Neuronal stem cell (in vitro differentiated cells): Measurements from ENCODE around the gene FCMR.

Experiments
- DNase-seq: peaks from one replicate; pipeline ENCODE4 v3.0.0-alpha.2; 2013; ENCODE audit warnings: low spot score
- H2AFZ ChIP-seq: one replicate; pipeline ENCODE4 v1.6.1; 2013; ENCODE audit warnings: mild to moderate bottlenecking, low read length, inconsistent platforms
- H2AK5ac ChIP-seq: 2 replicates; pipeline ENCODE4 v1.6.1; 2013; ENCODE audit warnings: low read depth, mild to moderate bottlenecking, inconsistent platforms, low read length, moderate library complexity, mixed read lengths
- H2BK120ac ChIP-seq: 2 replicates; pipeline ENCODE4 v1.6.1; 2013; ENCODE audit warnings: low read depth, mild to moderate bottlenecking, inconsistent platforms, low read length, moderate library complexity, mixed read lengths
- H2BK12ac ChIP-seq: one replicate; pipeline ENCODE4 v1.6.1; 2013; ENCODE audit warnings: low read length, inconsistent platforms
- H2BK15ac ChIP-seq: 2 replicates; pipeline ENCODE4 v1.6.1; 2013; ENCODE audit warnings: mild to moderate bottlenecking, low read length, inconsistent platforms, mixed read lengths
- H2BK5ac ChIP-seq: one replicate; pipeline ENCODE4 v1.6.1; 2013; ENCODE audit warnings: inconsistent platforms, mild to moderate bottlenecking, low read length, moderate library complexity
- H3K14ac ChIP-seq: one replicate; pipeline ENCODE4 v1.6.1; 2013; ENCODE audit warnings: low read length, inconsistent platforms
- H3K18ac ChIP-seq: 2 replicates; pipeline ENCODE4 v1.6.1; 2013; ENCODE audit warnings: low read length, inconsistent platforms
- H3K23ac ChIP-seq: 2 replicates; pipeline ENCODE4 v1.6.1; 2013; ENCODE audit warnings: low read depth, mild to moderate bottlenecking, mixed read lengths, low read length, inconsistent platforms; ENCODE audit not compliant: poor library complexity
- H3K27ac ChIP-seq: replicated peaks from 3 replicates; pipeline ENCODE4 v1.5.1; 2013; ENCODE audit warnings: low read length, inconsistent platforms
- H3K27me3 ChIP-seq, 3 experiments: 2 replicates each; pipeline ENCODE4 v1.6.1; 2013; ENCODE audit warnings: low read length in 3 of 3, mild to moderate bottlenecking in 2 of 3, inconsistent platforms in 1 of 3, low read depth in 1 of 3, mixed read lengths in 1 of 3, moderate library complexity in 1 of 3; ENCODE audit not compliant: control insufficient read depth in 3 of 3, insufficient read depth in 3 of 3
- H3K36me3 ChIP-seq, 2 donors: replicated peaks in 1 of 2; 2 replicates each; pipeline ENCODE4 v1.6.1; 2013; ENCODE audit warnings: low read length in 2 of 2; ENCODE audit not compliant: control insufficient read depth in 2 of 2, insufficient read depth in 2 of 2
- H3K4ac ChIP-seq: 2 replicates; pipeline ENCODE4 v1.6.1; 2013; ENCODE audit warnings: inconsistent platforms, mild to moderate bottlenecking, low read length, moderate library complexity
- H3K4me1 ChIP-seq, 2 donors: 1 replicate in 1 of 2; 2 replicates in 1 of 2; pipeline ENCODE4 v1.6.1; 2013; ENCODE audit warnings: low read length in 2 of 2, low read depth in 1 of 2; ENCODE audit not compliant: control insufficient read depth in 2 of 2, insufficient read depth in 1 of 2
- H3K4me2 ChIP-seq: one replicate; pipeline ENCODE4 v1.6.1; 2013; ENCODE audit warnings: mild to moderate bottlenecking, low read length, inconsistent platforms; ENCODE audit not compliant: insufficient read depth, poor library complexity, severe bottlenecking
- H3K4me3 ChIP-seq, 2 donors: 2 replicates each; pipeline ENCODE4 v1.5.1; 2013; ENCODE audit warnings: low read length in 2 of 2, mild to moderate bottlenecking in 2 of 2, inconsistent platforms in 1 of 2, moderate library complexity in 1 of 2
- H3K79me1 ChIP-seq: one replicate; pipeline ENCODE4 v1.6.1; 2013; ENCODE audit warnings: low read depth, mild to moderate bottlenecking, inconsistent platforms, low read length, moderate library complexity
- H3K9ac ChIP-seq: one replicate; pipeline ENCODE4 v1.6.1; 2013; ENCODE audit warnings: mild to moderate bottlenecking, low read depth, low read length, inconsistent platforms; ENCODE audit not compliant: poor library complexity
- H3K9me3 ChIP-seq, 2 donors: replicated peaks in 1 of 2; 2 replicates each; pipeline versions ENCODE3 to v1.6.1; 2013; ENCODE audit warnings: low read length in 2 of 2, mild to moderate bottlenecking in 2 of 2, inconsistent platforms in 1 of 2, low read depth in 1 of 2, mixed read lengths in 1 of 2, moderate library complexity in 1 of 2; ENCODE audit not compliant: control insufficient read depth in 2 of 2, insufficient read depth in 1 of 2
- H4K8ac ChIP-seq: one replicate; pipeline ENCODE4 v1.6.1; 2013; ENCODE audit warnings: low read depth, mild to moderate bottlenecking, inconsistent platforms, low read length, moderate library complexity
- H4K91ac ChIP-seq: one replicate; pipeline ENCODE4 v1.6.1; 2013; ENCODE audit warnings: low read length, low read depth, mild to moderate bottlenecking, inconsistent platforms; ENCODE audit not compliant: poor library complexity
- WGBS, 2 donors: extraction: QIAGEN DNeasy Blood & Tissue Kit; methylation state at CpG; one replicate each; pipeline ENCODE4 v1.1.7; 2013; ENCODE audit warnings: missing lambda C conversion rate in 2 of 2, mixed read lengths in 1 of 2; ENCODE audit not compliant: insufficient read length in 2 of 2, insufficient replicate concordance in 1 of 2; ENCODE audit errors: extremely low coverage in 2 of 2; 5-methylcytosine and 5-hydroxymethylcytosine counted together

Gene FCMR

GRCh38 chr1:206911064-206911663, 10.6 kb downstream of the FCMR start:
- Histone ChIP-seq H3K79me1 (no peaks in the 10 kb centered on the region), H3K27ac (no peak overlapping the region), H3K4ac (no peak overlapping the region), H3K18ac (no peak overlapping the region), H3K23ac (no peak overlapping the region), H2BK5ac (no peak overlapping the region), H2AK5ac (no peak overlapping the region), H2BK12ac (no peak overlapping the region), H3K4me3 (no peak overlapping the region), H3K36me3 (no peaks in the 10 kb centered on the region), H3K4me1 (peaks cover 0 to 5% of the 10 kb centered on the region in 2 donors), H2AFZ (no peak overlapping the region), H4K91ac (no peak overlapping the region), H2BK120ac (no peak overlapping the region), H2BK15ac (no peak overlapping the region), H3K9ac (no peak overlapping the region), H3K27me3 (peaks cover 5 to 54% (median 36%) of the 10 kb centered on the region in 3 experiments), H3K9me3 (no peaks in the 10 kb centered on the region), H4K8ac (no peak overlapping the region), H3K4me2 (no peak overlapping the region), H3K14ac (no peak overlapping the region)
- DNase-seq: no peak
- no CpG with 5 or more reads among the region's 1 CpG for WGBS, 2 donors

- Histone ChIP-seq H2AK5ac (no peak overlapping the region), H2BK120ac (no peak overlapping the region), H3K4me3 (peak overlapping the region in 1 of 2 donors; percentile 83), H3K27ac (no peak overlapping the region), H3K79me1 (no peaks in the 10 kb centered on the region), H3K4ac (no peak overlapping the region), H2BK15ac (no peak overlapping the region), H3K9ac (no peak overlapping the region), H4K8ac (no peak overlapping the region), H3K27me3 (peaks cover 5 to 53% (median 36%) of the 10 kb centered on the region in 3 experiments), H4K91ac (no peak overlapping the region), H2BK5ac (no peak overlapping the region), H3K4me2 (peak overlapping the region; percentile 82), H2BK12ac (no peak overlapping the region), H3K4me1 (peaks cover 0 to 5% of the 10 kb centered on the region in 2 donors), H3K36me3 (no peaks in the 10 kb centered on the region), H2AFZ (peak overlapping the region; percentile 77), H3K14ac (no peak overlapping the region), H3K9me3 (no peaks in the 10 kb centered on the region), H3K18ac (no peak overlapping the region), H3K23ac (peak overlapping the region; percentile 3)
- WGBS, 2 donors: no CpG with 5 or more reads among the region's 14 CpGs
- DNase-seq: no peak
Observed at GRCh38 chr1:206909883-206910318, 11.8 kb downstream of the FCMR start.

- Histone ChIP-seq H2BK120ac (no peak overlapping the region), H3K4me3 (peak overlapping the region in 1 of 2 donors; percentile 83), H3K27me3 (peaks cover 5 to 55% (median 36%) of the 10 kb centered on the region in 3 experiments), H3K4ac (no peak overlapping the region), H2BK15ac (no peak overlapping the region), H3K18ac (peak overlapping the region; percentile 39), H2BK12ac (no peak overlapping the region), H2AK5ac (no peak overlapping the region), H2AFZ (peak overlapping the region; percentile 77), H3K4me2 (peak overlapping the region; percentile 82), H3K36me3 (no peaks in the 10 kb centered on the region), H3K9me3 (no peaks in the 10 kb centered on the region), H3K9ac (peak overlapping the region; percentile 63), H4K8ac (no peak overlapping the region), H3K27ac (no peak overlapping the region), H3K79me1 (no peaks in the 10 kb centered on the region), H4K91ac (no peak overlapping the region), H3K4me1 (peaks cover 0 to 5% of the 10 kb centered on the region in 2 donors), H3K14ac (no peak overlapping the region), H2BK5ac (no peak overlapping the region), H3K23ac (peak overlapping the region; percentile 3)
- WGBS, 2 donors: no CpG with 5 or more reads among the region's 69 CpGs
- no peak for DNase-seq
Observed at GRCh38 chr1:206909161-206909882, 12.4 kb downstream of the FCMR start.

GRCh38 chr1:206908038-206908437, 13.7 kb downstream of the FCMR start:
- no peak for DNase-seq
- Histone ChIP-seq H3K27ac (no peak overlapping the region), H3K14ac (no peak overlapping the region), H2AFZ (no peak overlapping the region), H2AK5ac (no peak overlapping the region), H3K4me2 (no peak overlapping the region), H3K79me1 (no peaks in the 10 kb centered on the region), H2BK120ac (no peak overlapping the region), H3K4me3 (no peak overlapping the region), H2BK15ac (no peak overlapping the region), H3K23ac (no peak overlapping the region), H2BK12ac (no peak overlapping the region), H2BK5ac (no peak overlapping the region), H4K8ac (no peak overlapping the region), H3K9ac (no peak overlapping the region), H3K4me1 (peaks cover 0 to 5% of the 10 kb centered on the region in 2 donors), H3K36me3 (no peaks in the 10 kb centered on the region), H4K91ac (no peak overlapping the region), H3K27me3 (peaks cover 5 to 57% (median 35%) of the 10 kb centered on the region in 3 experiments), H3K9me3 (no peaks in the 10 kb centered on the region), H3K4ac (no peak overlapping the region), H3K18ac (no peak overlapping the region)
- no CpG with 5 or more reads among the region's 10 CpGs for WGBS, 2 donors
